Panc1 (cell line): Measurements from ENCODE around the gene ZFAND3. TPM values are rescaled to one million over a fixed set of nuclear protein-coding genes. Genes with fewer than 3 reads are reported as not detected.

Source experiments
- ATAC-seq: fragments of 200-7000 bp; cut with Tn5 transposase; 2 replicates; pipeline ENCODE4 v1.9.1; 2020; ENCODE audit warnings: mild to moderate bottlenecking, moderate library complexity
- BruUV-seq: library from RNA; stranded (reverse); fragments of 400-500 nt; replicated peaks from 2 replicates; lab custom pipeline; 2021; lab: Mats Ljungman, UMichigan
- CTCF ChIA-PET: fragments of 300-600 bp; sonication (Branson Sonifier 250); formaldehyde crosslinking; loops from one replicate; lab custom pipeline; 2022; ENCODE audit warnings: antibody characterized with exemption; lab: Charles Lee
- POLR2A ChIA-PET: fragments of 300-600 bp; sonication (Branson Sonifier 250); formaldehyde crosslinking; loops from one replicate; lab custom pipeline; 2022; ENCODE audit warnings: antibody characterized with exemption; lab: Charles Lee
- DNase-seq: peaks from one replicate; pipeline ENCODE4 v3.0.0-alpha.2; 2010; ENCODE audit warnings: low read depth, low spot score
- H3K27ac ChIP-seq: 2 replicates; pipeline ENCODE4 v1.5.1; 2011; ENCODE audit warnings: mild to moderate bottlenecking, low read length, inconsistent platforms
- H3K27me3 ChIP-seq: fragments of 200-500 bp; sonication (Bioruptor generic); 2 replicates; pipeline ENCODE4 v1.6.0; 2014; ENCODE audit warnings: low read length, inconsistent platforms; ENCODE audit not compliant: control insufficient read depth, insufficient read depth
- H3K36me3 ChIP-seq: fragments of 200-500 bp; sonication (Bioruptor generic); 2 replicates; pipeline ENCODE4 v1.5.1; 2014; ENCODE audit warnings: inconsistent platforms, mild to moderate bottlenecking, low read length, moderate library complexity; ENCODE audit not compliant: control insufficient read depth, insufficient read depth
- H3K4me1 ChIP-seq: 2 replicates; pipeline ENCODE4 v1.5.1; 2011; ENCODE audit warnings: inconsistent platforms, mild to moderate bottlenecking, low read length, moderate library complexity; ENCODE audit not compliant: control insufficient read depth, insufficient read depth
- H3K4me3 ChIP-seq, 2 experiments: 2 replicates each; pipeline ENCODE4 v1.5.1; 2011 to 2012; ENCODE audit warnings: low read depth in 2 of 2, low read length in 2 of 2, mild to moderate bottlenecking in 2 of 2, inconsistent platforms in 1 of 2, moderate library complexity in 1 of 2
- H3K9me3 ChIP-seq: fragments of 200-500 bp; sonication (Bioruptor generic); 2 replicates; pipeline ENCODE4 v1.5.1; 2014; ENCODE audit warnings: low read depth, mild to moderate bottlenecking, inconsistent platforms, low read length, moderate library complexity; ENCODE audit not compliant: control insufficient read depth, insufficient read depth
- CTCF ChIP-seq: fragments of 450-650 bp; IDR thresholded peaks from 2 replicates; pipeline ENCODE4 v1.5.1; 2017; ENCODE audit warnings: mild to moderate bottlenecking
- POLR2AphosphoS5 ChIP-seq: IDR thresholded peaks from 2 replicates; pipeline ENCODE4 v1.6.1; 2012; ENCODE audit warnings: mild to moderate bottlenecking, low read depth, low read length, moderate library complexity
- REST ChIP-seq, 2 experiments: IDR thresholded peaks; 2 replicates each; pipeline ENCODE4 v1.6.1; 2011 to 2012; ENCODE audit warnings: low read depth in 2 of 2, control low read depth in 1 of 2, low read length in 1 of 2, mild to moderate bottlenecking in 1 of 2, moderate library complexity in 1 of 2; ENCODE audit not compliant: insufficient read depth in 1 of 2
- SIN3A ChIP-seq: IDR thresholded peaks from 2 replicates; pipeline ENCODE4 v1.6.1; 2012; ENCODE audit warnings: low read depth, mild to moderate bottlenecking, low read length, moderate library complexity, borderline replicate concordance; ENCODE audit not compliant: insufficient read depth
- TCF7L2 ChIP-seq: IDR thresholded peaks from 2 replicates; pipeline ENCODE4 v1.6.1; 2011; ENCODE audit warnings: mild to moderate bottlenecking, low read depth, low read length, inconsistent platforms
- in situ Hi-C: cut with HindIII; loops from 2 replicates; pipeline ENCODE4 v1.10.0; 2016; ENCODE audit warnings: low sequenced_read_pairs, low pct_unique_long_range_greater_than_20kb
- intact Hi-C: fragments of 100-400 bp; cut with micrococcal nuclease; formaldehyde crosslinking; loops from one replicate; pipeline ENCODE4 v1.10.0; 2022; ENCODE audit not compliant: unreplicated experiment
- total RNA-seq: library from RNA; stranded (reverse); gene quantifications from one replicate; pipeline ENCODE4 v1.2.1, GENCODE V29; 2021; ENCODE audit not compliant: unreplicated experiment

The ZFAND3 gene
- total RNA-seq, 1 experiment from 2014 or later, result 95.9 TPM

- Histone ChIP-seq H3K27me3 (no peaks in the 10 kb centered on the region), H3K4me3 (no peak overlapping the region), H3K4me1 (no peaks in the 10 kb centered on the region), H3K36me3 (no peaks in the 10 kb centered on the region), H3K9me3 (no peaks in the 10 kb centered on the region), H3K27ac (no peak overlapping the region)
- ATAC-seq (no peak), DNase-seq (no peak)
- in situ Hi-C loops, result no loop called here
- intact Hi-C loops, result no loop called here
- ChIA-PET POLR2A (no interaction called here), CTCF (interaction anchor here (0.6 kb wide), 1 partner anchor 383 kb away, joined by 3 read pairs; no protein-coding TSS in a partner anchor)
- TF ChIP-seq SIN3A, result no peak
- no peak for TF ChIP-seq POLR2AphosphoS5
- TF ChIP-seq CTCF, result no peak
- no peak for TF ChIP-seq REST (IDR thresholded peaks at IDR 0.05; ENCODE audit: insufficient read depth in 1 of 2, low read depth in 2 of 2, low read length in 1 of 2)
- TF ChIP-seq TCF7L2, result no peak
- no TSS peak for BruUV-seq
These were observed 368.5 kb downstream of the ZFAND3 start for GRCh38 chr6:38187811-38188590.

GRCh38 chr6:38188677-38189335 lies 369.3 kb downstream of the ZFAND3 start:
- ChIA-PET POLR2A (interaction anchor here (0.7 kb wide), 1 partner anchor 382 kb away, joined by 5 read pairs; no protein-coding TSS in a partner anchor), CTCF (interaction anchor here (0.6 to 0.7 kb wide), 2 partner anchors 10 to 382 kb away, joined by 3 to 4 read pairs; no protein-coding TSS in a partner anchor)
- H3K36me3 ChIP-seq, result no peaks in the 10 kb centered on the region
- no peak overlapping the region for H3K27ac ChIP-seq
- BruUV-seq, result no TSS peak
- DNase-seq, result no peak
- no peaks in the 10 kb centered on the region for H3K9me3 ChIP-seq
- no peak overlapping the region for H3K4me3 ChIP-seq
- intact Hi-C loops, result no loop called here
- H3K4me1 ChIP-seq, result no peaks in the 10 kb centered on the region
- in situ Hi-C loops, result no loop called here
- no peak for ATAC-seq
- no peaks in the 10 kb centered on the region for H3K27me3 ChIP-seq
- TF ChIP-seq CTCF (no peak), TCF7L2 (no peak), REST (IDR thresholded peaks at IDR 0.05; ENCODE audit: insufficient read depth in 1 of 2, low read depth in 2 of 2, low read length in 1 of 2) (no peak), POLR2AphosphoS5 (no peak), SIN3A (no peak)
